DMS 273 (cell line): ENCODE data around the gene EPM2A.
A peak's percentile ranks its signal among the peaks of the same experiment; 100 is the strongest.

Source experiments
- DNase-seq: peaks from one replicate; lab custom pipeline; 2025; ENCODE audit not compliant: unreplicated experiment; lab: John Stamatoyannopoulos, UW

EPM2A gene

DNA sequence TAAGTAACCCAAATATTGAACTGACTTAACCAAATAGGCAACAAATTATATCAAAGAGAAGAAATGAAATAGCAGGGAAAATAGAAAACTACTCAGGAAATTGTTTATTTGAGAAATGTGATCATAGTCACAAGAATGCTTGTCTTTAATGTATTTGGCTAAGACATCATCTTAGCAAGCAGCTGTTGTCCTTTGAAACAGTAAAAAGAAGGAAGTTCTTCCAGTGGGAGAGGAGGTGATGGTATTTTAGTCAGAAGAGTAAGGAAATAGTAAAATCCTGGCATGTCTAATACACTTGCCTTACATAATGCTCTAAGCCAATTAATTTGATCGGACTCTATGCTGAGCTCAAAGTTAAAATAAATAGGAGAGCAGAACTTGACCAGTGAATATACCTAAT lies 126.5 kb downstream of the EPM2A start:
- no peak for DNase-seq

- DNase-seq = no peak
These were observed 131.3 kb downstream of the EPM2A start for GRCh38 chr6:145603991-145604390.

GRCh38 chr6:145603424-145603833 lies 131.9 kb downstream of the EPM2A start:
- DNase-seq = no peak

DNA sequence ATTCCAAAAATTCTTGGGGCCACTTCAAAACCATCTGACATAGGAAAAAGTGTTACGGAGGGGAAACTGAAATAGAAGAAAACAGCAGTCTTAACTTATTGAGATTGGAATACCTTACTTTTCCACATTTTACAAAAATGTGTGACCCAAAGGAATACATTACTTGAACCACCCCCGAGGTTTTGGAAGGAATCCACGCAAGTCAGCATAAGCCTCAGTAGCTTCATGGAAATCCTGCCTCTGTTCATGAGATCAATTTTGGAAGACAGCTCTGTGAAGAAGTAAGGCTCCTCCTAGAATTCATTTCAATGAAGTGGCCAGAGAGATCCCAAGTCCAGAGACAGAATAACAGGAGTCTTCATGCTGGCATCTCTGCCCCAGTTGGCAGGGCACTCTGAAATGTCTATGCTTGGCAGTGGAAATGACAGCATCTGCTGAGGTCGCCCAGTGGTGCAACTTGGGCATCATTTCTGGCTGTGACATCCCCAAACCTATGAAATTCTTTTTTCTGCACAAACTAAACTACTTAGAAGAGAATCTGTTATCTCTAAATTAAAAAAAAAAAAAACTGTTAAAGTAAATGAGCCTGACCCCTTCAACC lies 132.5 kb downstream of the EPM2A start:
- DNase-seq = no peak

DNA sequence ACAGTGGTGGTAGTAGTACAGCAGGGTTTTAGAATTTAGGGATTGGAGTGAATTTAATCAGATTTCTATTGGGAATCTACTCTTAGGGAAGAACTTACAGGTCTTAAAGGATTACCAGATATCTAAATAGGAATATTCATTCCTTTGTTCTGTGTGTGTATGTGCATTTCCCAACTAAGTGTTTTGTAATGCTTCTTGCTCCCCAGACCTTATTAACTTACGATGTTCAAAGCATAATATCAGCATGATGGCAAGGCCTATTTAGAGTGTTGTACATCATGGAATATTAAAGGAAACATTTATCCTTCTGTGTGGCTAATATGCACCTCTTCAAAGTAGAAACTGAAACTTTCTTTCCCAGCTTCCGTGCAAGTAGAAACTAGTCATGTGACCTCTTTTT lies 133.9 kb downstream of the EPM2A start:
- no peak for DNase-seq

- no peak for DNase-seq
These were observed 135.0 kb downstream of the EPM2A start for GRCh38 chr6:145600299-145600698.

GRCh38 chr6:145588981-145589380 lies 146.3 kb downstream of the EPM2A start:
- DNase-seq = peak; percentile 26

GRCh38 chr6:145587334-145587733 lies 148.0 kb downstream of the EPM2A start:
- peak; percentile 45 for DNase-seq

DNA sequence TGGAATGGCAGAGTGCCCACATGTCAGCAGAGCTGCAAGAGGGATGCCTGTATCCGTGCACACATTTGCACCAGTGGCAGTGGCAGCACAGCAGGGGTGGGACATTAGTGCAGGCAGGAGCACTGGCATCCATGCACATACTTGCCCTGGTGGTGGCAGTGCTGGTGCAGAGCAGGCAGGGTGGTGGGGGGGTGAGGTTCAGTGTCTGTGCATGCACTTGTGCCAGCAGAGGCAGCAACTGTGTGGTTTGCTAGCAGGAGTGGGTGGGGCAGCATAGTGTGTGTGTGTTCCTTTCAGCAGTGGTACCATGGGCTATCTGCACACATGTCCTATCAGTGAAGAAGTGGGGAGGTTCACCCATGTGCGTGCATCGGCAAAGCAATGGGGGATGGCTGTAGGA lies 151.6 kb downstream of the EPM2A start:
- no peak for DNase-seq
